Loucy (cell line): ENCODE measurements around the gene MEGF6.

ENCODE experiments used
- CTCF ChIP-seq: fragments of 200-600 bp; sonication (generic); conservative IDR thresholded peaks from 2 replicates; pipeline ENCODE4 v1.5.1; 2014; ENCODE audit warnings: mild to moderate bottlenecking, antibody characterized with exemption, low read length
- EZH2phosphoT487 ChIP-seq: fragments of 200-600 bp; IDR thresholded peaks from 2 replicates; pipeline ENCODE4 v1.6.1; 2018; ENCODE audit warnings: antibody characterized with exemption, mild to moderate bottlenecking, moderate library complexity, borderline replicate concordance

GRCh38 chr1:3502641-3503524 is 108.4 kb downstream of the MEGF6 start:
- TF ChIP-seq CTCF = no peak
- TF ChIP-seq EZH2phosphoT487 = no peak
